BLaER1 treated with 17β-estradiol and CSF1 and Interleukin-3, amounts not matched to agents 10 nM and 100 nM (cell line): ENCODE data around the gene THSD7A.

Experiments
- H3K27ac ChIP-seq, 11 experiments: shearing (Covaris generic); formaldehyde crosslinking; 2 replicates each; pipeline ENCODE4 v1.8.1; 2022
- H3K27me3 ChIP-seq, 11 experiments: shearing (Covaris generic); formaldehyde crosslinking; 2 replicates each; pipeline ENCODE4 v1.8.1; 2022
- H3K36me3 ChIP-seq, 11 experiments: shearing (Covaris generic); formaldehyde crosslinking; 2 replicates each; pipeline ENCODE4 v1.8.1; 2022
- H3K4me1 ChIP-seq, 10 experiments: shearing (Covaris generic); formaldehyde crosslinking; 2 replicates each; pipeline ENCODE4 v1.8.1; 2022
- H3K4me2 ChIP-seq, 11 experiments: shearing (Covaris generic); formaldehyde crosslinking; 2 replicates each; pipeline ENCODE4 v1.8.1; 2022
- H3K4me3 ChIP-seq, 10 experiments: shearing (Covaris generic); formaldehyde crosslinking; 2 replicates each; pipeline ENCODE4 v1.8.1; 2022
- H3K9ac ChIP-seq, 11 experiments: shearing (Covaris generic); formaldehyde crosslinking; 2 replicates each; pipeline ENCODE4 v1.8.1; 2022
- H3K9me3 ChIP-seq, 11 experiments: shearing (Covaris generic); formaldehyde crosslinking; replicated peaks in 1 of 11; 2 replicates each; pipeline ENCODE4 v1.8.1; 2022
- H4K20me1 ChIP-seq, 11 experiments: shearing (Covaris generic); formaldehyde crosslinking; 2 replicates each; pipeline ENCODE4 v1.8.1; 2022
- Cebpa-rat ChIP-seq, 11 experiments: shearing (Covaris generic); IDR thresholded peaks; 2 replicates each; pipeline ENCODE4 v1.8.1; 2022

THSD7A gene

GRCh38 chr7:11404355-11404754, 427.6 kb downstream of the THSD7A start:
- Histone ChIP-seq H4K20me1 (no peaks in the 10 kb centered on the region), H3K4me2 (0 out of 22 replicates have a peak overlapping the region, but pooled peaks of 1 of the 11 experiments have one; percentile 3), H3K9ac (no peak overlapping the region), H3K27me3 (no peaks in the 10 kb centered on the region), H3K27ac (no peak overlapping the region), H3K4me1 (peaks cover 0 to 6% (median 0%) of the 10 kb centered on the region in 10 experiments; a peak in 2 of 20 replicates), H3K9me3 (no peaks in the 10 kb centered on the region), H3K4me3 (no peak overlapping the region), H3K36me3 (no peaks in the 10 kb centered on the region)
- TF ChIP-seq Cebpa-rat (IDR thresholded peaks at IDR 0.05): no peak

- Histone ChIP-seq H3K4me3 (no peak overlapping the region), H4K20me1 (no peaks in the 10 kb centered on the region), H3K4me1 (peaks cover 0 to 6% (median 0%) of the 10 kb centered on the region in 10 experiments; a peak in 2 of 20 replicates), H3K36me3 (no peaks in the 10 kb centered on the region), H3K4me2 (no peak overlapping the region), H3K9ac (no peak overlapping the region), H3K9me3 (no peaks in the 10 kb centered on the region), H3K27me3 (no peaks in the 10 kb centered on the region), H3K27ac (no peak overlapping the region)
- no peak for TF ChIP-seq Cebpa-rat (IDR thresholded peaks at IDR 0.05)
Observed at GRCh38 chr7:11403781-11404180, 428.2 kb downstream of the THSD7A start.

GRCh38 chr7:11394438-11394837, 437.6 kb downstream of the THSD7A start:
- Histone ChIP-seq H3K9ac (no peak overlapping the region), H3K27me3 (no peaks in the 10 kb centered on the region), H3K4me3 (no peak overlapping the region), H3K27ac (no peak overlapping the region), H4K20me1 (no peaks in the 10 kb centered on the region), H3K4me2 (no peak overlapping the region), H3K9me3 (peaks cover 0 to 16% (median 6%) of the 10 kb centered on the region in 11 experiments; a peak in 7 of 22 replicates), H3K4me1 (no peaks in the 10 kb centered on the region), H3K36me3 (peaks cover 0 to 7% (median 0%) of the 10 kb centered on the region in 11 experiments; a peak in 1 of 22 replicates)
- TF ChIP-seq Cebpa-rat (IDR thresholded peaks at IDR 0.05): no peak

GRCh38 chr7:11379641-11380040, 452.4 kb downstream of the THSD7A start:
- no peak for TF ChIP-seq Cebpa-rat (IDR thresholded peaks at IDR 0.05)
- no peaks in the 10 kb centered on the region for H3K4me1 ChIP-seq
- H3K9me3 ChIP-seq: no peaks in the 10 kb centered on the region
- no peaks in the 10 kb centered on the region for H4K20me1 ChIP-seq
- H3K27me3 ChIP-seq: no peaks in the 10 kb centered on the region
- H3K36me3 ChIP-seq: no peaks in the 10 kb centered on the region
- H3K4me2 ChIP-seq: no peak overlapping the region
- H3K4me3 ChIP-seq: no peak overlapping the region
- no peak overlapping the region for H3K9ac ChIP-seq
- no peak overlapping the region for H3K27ac ChIP-seq

- Histone ChIP-seq H3K4me1 (no peaks in the 10 kb centered on the region), H4K20me1 (no peaks in the 10 kb centered on the region), H3K36me3 (no peaks in the 10 kb centered on the region), H3K9ac (no peak overlapping the region), H3K9me3 (no peaks in the 10 kb centered on the region), H3K4me3 (no peak overlapping the region), H3K4me2 (no peak overlapping the region), H3K27me3 (no peaks in the 10 kb centered on the region), H3K27ac (no peak overlapping the region)
- TF ChIP-seq Cebpa-rat (IDR thresholded peaks at IDR 0.05): no peak
Observed at GRCh38 chr7:11376529-11376928, 455.5 kb downstream of the THSD7A start.

GRCh38 chr7:11374629-11375028, 457.4 kb downstream of the THSD7A start:
- Histone ChIP-seq H3K4me3 (no peak overlapping the region), H3K9me3 (no peaks in the 10 kb centered on the region), H3K4me2 (no peak overlapping the region), H4K20me1 (no peaks in the 10 kb centered on the region), H3K4me1 (no peaks in the 10 kb centered on the region), H3K27ac (no peak overlapping the region), H3K36me3 (no peaks in the 10 kb centered on the region), H3K9ac (no peak overlapping the region), H3K27me3 (no peaks in the 10 kb centered on the region)
- no peak for TF ChIP-seq Cebpa-rat (IDR thresholded peaks at IDR 0.05)

- no peak overlapping the region for H3K9ac ChIP-seq
Observed at GRCh38 chr7:11373546-11374142, 458.4 kb downstream of the THSD7A start.

GRCh38 chr7:11369696-11370095, 462.3 kb downstream of the THSD7A start:
- Histone ChIP-seq H3K4me2 (no peak overlapping the region), H3K4me3 (no peak overlapping the region), H3K4me1 (no peaks in the 10 kb centered on the region), H4K20me1 (no peaks in the 10 kb centered on the region), H3K9me3 (no peaks in the 10 kb centered on the region), H3K27ac (no peak overlapping the region), H3K9ac (no peak overlapping the region), H3K36me3 (no peaks in the 10 kb centered on the region), H3K27me3 (no peaks in the 10 kb centered on the region)
- TF ChIP-seq Cebpa-rat (IDR thresholded peaks at IDR 0.05): no peak

More at GRCh38 chr7:11373546-11374142, 458.4 kb downstream of the THSD7A start:
- H3K4me1 ChIP-seq: no peaks in the 10 kb centered on the region
- H4K20me1 ChIP-seq: no peaks in the 10 kb centered on the region
- no peaks in the 10 kb centered on the region for H3K27me3 ChIP-seq
- no peak overlapping the region for H3K27ac ChIP-seq
- H3K4me2 ChIP-seq: no peak overlapping the region
- TF ChIP-seq Cebpa-rat (IDR thresholded peaks at IDR 0.05): no peak
- H3K36me3 ChIP-seq: no peaks in the 10 kb centered on the region
- H3K4me3 ChIP-seq: no peak overlapping the region
- no peaks in the 10 kb centered on the region for H3K9me3 ChIP-seq

- H3K36me3 ChIP-seq: no peaks in the 10 kb centered on the region
- no peak for TF ChIP-seq Cebpa-rat (IDR thresholded peaks at IDR 0.05)
- no peak overlapping the region for H3K4me3 ChIP-seq
- no peaks in the 10 kb centered on the region for H3K9me3 ChIP-seq
- no peak overlapping the region for H3K27ac ChIP-seq
- no peaks in the 10 kb centered on the region for H3K4me1 ChIP-seq
- no peak overlapping the region for H3K4me2 ChIP-seq
- H3K9ac ChIP-seq: no peak overlapping the region
- no peaks in the 10 kb centered on the region for H4K20me1 ChIP-seq
- no peaks in the 10 kb centered on the region for H3K27me3 ChIP-seq
Observed at GRCh38 chr7:11366118-11366517, 465.9 kb downstream of the THSD7A start.

- no peak overlapping the region for H3K4me2 ChIP-seq
- no peaks in the 10 kb centered on the region for H3K4me1 ChIP-seq
- no peaks in the 10 kb centered on the region for H3K36me3 ChIP-seq
- H4K20me1 ChIP-seq: no peaks in the 10 kb centered on the region
- H3K9ac ChIP-seq: no peak overlapping the region
- H3K9me3 ChIP-seq: peaks cover 0 to 5% (median 0%) of the 10 kb centered on the region in 11 experiments; a peak in 1 of 22 replicates
- TF ChIP-seq Cebpa-rat (IDR thresholded peaks at IDR 0.05): no peak
- H3K4me3 ChIP-seq: no peak overlapping the region
- H3K27me3 ChIP-seq: no peaks in the 10 kb centered on the region
- no peak overlapping the region for H3K27ac ChIP-seq
Observed at GRCh38 chr7:11358637-11359036, 473.4 kb downstream of the THSD7A start.
